NCI-H2081 (cell line): Measurements from ENCODE around the gene RGS9BP.
"Not testable (repeated sequence)": the region's sequence is repeated elsewhere in the genome, so short reads cannot be mapped to it uniquely, and the experiment has no call there.

Source experiments
- DNase-seq, 2 experiments: peaks; one replicate each; lab custom pipeline; 2025; lab: John Stamatoyannopoulos, UW

RGS9BP gene

GRCh38 chr19:32671883-32672593 is 3.6 kb upstream of the RGS9BP start:
- no peak for DNase-seq

DNA sequence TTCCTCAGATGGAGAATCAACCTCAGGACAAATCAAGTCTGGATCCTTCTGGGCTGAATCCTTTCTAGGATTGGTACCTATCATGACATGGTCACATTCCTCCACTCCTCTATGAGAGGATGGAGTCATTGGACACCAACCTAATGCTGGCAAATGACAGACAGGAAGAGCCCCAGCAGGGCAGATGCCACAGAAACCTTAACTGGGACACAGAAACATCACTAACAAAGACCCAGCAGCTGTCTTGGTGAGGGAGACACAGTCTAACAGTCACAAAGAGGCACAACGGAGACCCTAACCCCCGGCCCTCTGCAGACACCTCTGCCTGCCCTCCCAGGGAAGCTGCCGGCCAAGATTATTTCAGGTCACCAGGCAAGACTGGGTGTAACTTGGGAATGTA is 2.8 kb upstream of the RGS9BP start:
- DNase-seq: no peak

GRCh38 chr19:32673573-32673972 is 2.1 kb upstream of the RGS9BP start:
- DNase-seq: no peak

- no peak for DNase-seq
Measured at GRCh38 chr19:32674153-32674930, 1.3 kb upstream of the RGS9BP start.

DNA sequence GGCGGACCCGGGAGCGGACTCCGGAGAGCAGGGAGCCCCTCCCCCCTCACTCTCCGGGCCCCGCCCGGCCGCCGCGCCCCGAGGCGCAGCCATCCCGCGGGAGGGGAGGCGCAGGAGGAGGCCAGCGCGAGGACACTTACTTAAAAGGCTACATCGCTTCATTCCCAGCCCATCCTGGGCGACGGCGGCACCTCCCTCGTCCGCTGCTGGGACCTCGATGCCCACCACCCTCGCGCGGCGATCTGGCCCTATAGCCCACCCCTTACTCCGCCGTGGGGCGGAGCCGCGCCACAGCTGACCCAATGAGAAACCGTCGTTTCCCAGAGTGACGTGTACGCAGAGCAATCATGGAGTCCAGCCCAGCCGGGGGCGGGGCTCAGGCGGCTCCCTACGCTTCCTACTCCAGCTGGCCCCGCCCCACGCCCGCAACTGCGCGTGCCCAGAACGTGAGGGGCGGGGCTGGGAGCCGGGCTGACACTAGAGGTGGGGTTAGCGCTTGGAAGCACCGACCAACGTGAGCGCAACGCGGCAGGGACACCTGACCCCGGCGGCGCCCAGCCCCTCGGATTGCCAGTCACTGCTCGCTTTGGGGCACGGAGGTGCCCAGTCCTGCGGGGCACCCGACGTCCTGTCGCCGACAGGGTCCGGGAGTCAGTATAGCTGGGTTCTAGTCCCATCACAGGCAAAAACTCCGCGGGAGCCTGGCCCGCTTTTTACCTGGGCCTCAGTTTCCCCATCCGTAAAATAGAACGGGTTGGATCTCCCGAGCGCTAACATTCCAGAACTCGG is 523 bp upstream of the RGS9BP start, which contains the start of gene ANKRD27:
Gene ANKRD27, minus strand, starts transcription at position 250 of the 789 bp plus-strand sequence. CDS start 16,165 bp downstream, outside the sequence.
- peak; percentile 98 for DNase-seq

DNA sequence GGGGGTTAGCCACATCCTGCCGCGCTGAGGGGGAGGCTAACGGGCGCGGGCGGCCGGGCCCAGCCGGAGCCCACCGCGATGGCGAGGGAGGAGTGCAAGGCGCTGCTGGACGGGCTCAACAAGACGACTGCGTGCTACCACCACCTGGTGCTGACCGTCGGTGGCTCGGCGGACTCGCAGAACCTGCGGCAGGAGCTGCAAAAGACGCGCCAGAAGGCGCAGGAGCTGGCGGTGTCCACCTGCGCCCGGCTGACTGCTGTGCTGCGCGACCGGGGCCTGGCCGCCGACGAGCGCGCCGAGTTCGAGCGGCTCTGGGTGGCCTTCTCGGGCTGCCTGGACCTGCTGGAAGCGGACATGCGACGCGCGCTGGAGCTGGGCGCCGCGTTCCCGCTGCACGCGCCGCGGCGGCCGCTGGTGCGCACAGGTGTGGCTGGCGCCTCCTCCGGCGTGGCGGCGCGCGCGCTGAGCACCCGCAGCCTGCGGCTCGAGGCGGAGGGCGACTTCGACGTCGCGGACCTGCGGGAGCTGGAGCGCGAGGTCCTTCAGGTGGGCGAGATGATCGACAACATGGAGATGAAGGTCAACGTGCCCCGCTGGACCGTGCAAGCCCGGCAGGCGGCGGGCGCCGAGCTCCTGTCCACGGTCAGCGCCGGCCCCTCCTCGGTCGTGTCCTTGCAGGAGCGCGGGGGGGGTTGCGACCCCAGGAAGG is 692 bp downstream of the RGS9BP start:
- peak in 1 of 2 experiments; percentile 24 for DNase-seq

GRCh38 chr19:32676895-32677359 is 1.3 kb downstream of the RGS9BP start:
- DNase-seq: no peak

GRCh38 chr19:32677657-32678056 is 2.0 kb downstream of the RGS9BP start:
- no peak for DNase-seq

- DNase-seq: no peak
Measured at GRCh38 chr19:32680986-32681385, 5.3 kb downstream of the RGS9BP start.

DNA sequence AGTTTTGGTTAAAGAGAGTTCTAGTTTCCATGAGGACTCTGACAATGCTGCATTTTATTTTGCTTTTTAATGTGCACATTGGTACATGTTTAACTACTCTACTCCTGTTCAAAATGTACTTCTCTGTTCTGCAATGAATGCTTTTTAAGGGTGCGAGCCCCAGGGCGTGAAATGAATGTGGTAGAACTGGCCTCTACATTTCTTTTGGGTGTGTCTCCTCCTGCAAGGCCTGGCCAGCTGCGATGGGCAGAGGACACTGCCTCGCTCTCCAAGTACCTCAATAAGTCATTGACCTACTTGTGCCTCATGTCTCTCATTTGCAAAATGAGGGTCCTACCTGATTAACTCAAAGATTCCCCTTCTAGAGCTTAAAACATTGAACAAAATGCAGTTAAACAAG is 6.7 kb downstream of the RGS9BP start:
- DNase-seq: no peak

DNA sequence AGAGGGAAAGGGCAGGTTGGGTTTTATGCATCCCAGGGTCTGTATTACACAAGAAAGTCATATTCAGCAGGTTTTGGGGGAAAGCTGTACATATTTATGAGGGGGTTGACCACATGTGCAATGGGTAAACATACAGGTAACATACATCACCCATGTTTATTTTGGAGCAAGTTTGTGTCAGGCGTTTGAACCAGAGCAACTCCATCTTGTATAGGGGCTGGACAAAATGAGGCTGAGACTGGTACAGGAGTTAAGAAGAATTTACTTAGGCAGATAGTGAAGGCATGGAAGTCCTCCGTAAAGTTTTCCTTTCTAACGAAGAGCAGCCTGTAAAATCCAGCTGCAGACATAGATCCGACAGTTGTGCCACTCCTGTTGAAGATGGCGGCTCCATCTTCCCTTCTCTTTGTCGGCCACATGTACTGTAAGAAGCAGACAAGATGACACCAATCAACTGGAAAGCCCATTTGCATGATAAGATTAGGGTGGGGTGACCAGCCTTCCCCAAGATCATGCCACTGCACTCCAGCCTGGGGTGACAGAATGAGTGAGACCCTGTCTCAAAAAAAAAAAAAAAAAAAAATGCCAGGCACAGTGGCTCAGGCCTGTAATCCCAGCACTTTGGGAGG is 11.3 kb downstream of the RGS9BP start:
- DNase-seq: no peak

DNA sequence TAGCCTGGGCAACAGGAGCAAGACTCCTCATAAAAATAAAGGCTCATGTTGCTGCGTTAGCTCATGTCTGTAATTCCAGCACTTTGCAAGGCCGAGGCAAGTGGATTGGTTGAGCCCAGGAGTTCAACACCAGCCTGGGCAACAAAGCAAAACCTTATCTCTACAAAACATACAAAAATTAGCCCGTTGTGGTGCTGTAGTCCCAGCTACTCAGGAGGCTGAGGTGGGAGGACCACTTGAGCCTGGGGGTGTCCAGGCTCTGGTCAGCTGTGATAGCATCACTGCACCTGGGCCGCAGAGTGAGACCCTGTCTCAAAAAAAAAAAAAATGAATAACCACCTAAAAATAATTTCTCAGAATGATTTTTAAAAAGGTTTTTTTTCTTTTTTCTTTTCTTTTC is 12.0 kb downstream of the RGS9BP start:
- no peak for DNase-seq

DNA sequence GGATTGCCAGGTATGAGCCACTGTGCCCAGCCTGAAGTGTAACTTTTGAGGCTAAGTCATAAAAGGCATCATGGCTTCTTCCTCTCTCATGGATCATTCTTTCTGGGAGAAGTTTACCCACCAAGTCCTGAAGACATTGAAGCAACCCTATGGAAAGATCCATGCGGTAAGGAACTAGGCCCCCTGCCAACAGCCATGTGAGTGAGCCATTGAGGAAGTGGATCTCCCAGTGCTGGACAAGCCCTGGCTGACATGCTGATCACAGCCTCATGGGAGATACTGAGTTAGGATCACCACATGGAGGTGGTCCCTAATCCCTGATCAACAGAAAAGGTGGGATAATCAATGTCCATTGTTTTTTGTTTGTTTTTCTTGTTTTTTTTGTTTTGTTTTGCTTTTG is 12.7 kb downstream of the RGS9BP start:
- no peak for DNase-seq

DNA sequence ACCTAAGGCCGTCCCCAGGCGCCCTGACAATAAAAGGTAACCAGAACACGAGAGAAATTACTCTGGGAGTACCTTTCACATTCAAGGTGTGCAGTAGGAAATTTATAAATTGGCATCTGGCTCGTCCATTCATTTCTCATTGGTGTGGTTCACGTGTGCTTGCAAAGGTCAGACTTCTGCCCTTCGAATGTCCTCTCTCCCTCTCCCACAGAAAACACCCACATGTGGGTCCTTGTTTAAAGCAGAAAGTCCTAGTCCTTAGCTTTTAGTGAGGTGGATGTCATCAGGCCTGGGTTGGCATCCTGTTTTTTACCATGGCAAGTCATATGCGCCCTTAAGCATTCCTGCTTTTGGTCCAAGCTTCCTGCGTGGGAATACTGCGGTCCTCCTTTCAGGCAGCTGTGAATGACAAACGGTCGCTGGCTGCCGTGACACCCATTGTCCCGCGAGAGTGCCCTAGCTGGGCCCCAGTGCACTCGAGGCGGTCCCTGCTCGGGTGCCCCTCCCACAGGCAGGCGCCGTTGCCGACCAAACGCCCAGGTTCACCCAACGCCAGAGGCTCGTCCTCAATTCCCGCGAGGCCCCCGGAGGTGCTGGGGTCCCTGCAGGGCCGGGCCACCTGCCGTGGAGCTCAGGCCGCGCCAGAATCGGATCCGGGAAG is 15.8 kb downstream of the RGS9BP start, which contains the start of gene NUDT19:
Gene NUDT19, plus strand, starts transcription at position 531 of the 661 bp plus-strand sequence. CDS start 140 bp downstream, outside the sequence.
- DNase-seq: peak; percentile 84 to 93

DNA sequence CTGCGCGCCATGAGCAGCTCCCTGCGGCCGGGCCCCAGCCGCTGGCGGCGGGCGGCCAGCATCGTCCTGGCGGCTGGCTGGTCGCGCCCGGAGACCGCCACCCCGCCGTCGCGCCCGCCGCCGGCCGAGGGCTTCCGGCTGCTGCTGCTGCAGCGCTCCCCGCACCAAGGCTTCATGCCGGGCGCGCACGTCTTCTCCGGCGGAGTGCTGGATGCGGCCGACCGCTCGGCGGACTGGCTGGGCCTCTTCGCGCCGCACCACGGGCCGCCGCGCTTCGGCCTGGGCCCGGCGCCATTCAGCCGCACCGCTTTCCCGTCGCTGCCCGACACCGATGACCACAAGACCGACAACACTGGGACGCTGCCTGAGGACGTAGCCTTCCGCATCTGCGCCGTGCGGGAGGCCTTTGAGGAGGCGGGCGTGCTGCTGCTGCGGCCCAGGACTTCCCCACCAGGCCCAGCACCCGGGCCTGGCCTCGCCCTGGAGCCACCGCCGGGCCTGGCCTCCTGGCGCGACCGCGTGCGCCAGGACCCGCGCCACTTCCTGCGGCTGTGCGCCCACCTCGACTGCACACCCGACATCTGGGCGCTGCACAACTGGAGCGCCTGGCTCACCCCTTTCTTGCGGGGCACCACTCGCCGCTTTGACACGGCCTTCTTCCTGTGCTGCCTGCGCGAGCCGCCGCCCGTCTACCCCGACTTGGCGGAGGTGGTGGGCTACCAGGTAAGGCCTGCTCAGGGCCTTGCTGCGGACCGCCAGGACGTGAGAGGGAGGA is 16.5 kb downstream of the RGS9BP start:
- DNase-seq: peak; percentile 27 to 47

GRCh38 chr19:32692727-32693061 is 17.0 kb downstream of the RGS9BP start:
- DNase-seq: no peak

GRCh38 chr19:32693151-32694108 is 17.8 kb downstream of the RGS9BP start:
- DNase-seq: peak in 1 of 2 experiments; percentile 17

- DNase-seq: not testable (repeated sequence)
Measured at GRCh38 chr19:32694316-32694715, 18.7 kb downstream of the RGS9BP start.

DNA sequence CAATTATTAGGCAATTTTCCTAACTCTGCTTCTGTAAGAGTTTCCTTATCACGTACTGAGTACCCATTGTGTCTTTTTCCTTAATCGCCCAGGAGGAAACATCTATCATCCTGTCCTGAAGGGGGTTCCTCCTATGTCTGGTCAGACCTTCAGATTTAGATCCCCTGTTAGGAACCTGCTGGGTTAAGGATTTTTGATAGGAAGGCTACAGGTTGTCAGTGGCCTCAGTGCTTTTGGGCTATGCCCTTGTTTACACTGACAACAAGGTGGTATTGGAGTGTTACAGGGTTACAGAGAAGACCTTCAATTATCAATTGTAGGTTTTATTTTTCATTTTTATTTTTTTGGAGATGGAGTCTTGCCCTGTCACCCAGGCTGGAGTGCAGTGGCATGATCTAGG is 19.2 kb downstream of the RGS9BP start:
- not testable (repeated sequence) for DNase-seq
